DOHH2 (cell line): ENCODE measurements around the gene HLF.

Experiments used
- H3F3A ChIP-seq: fragments of 200-600 bp; sonication (generic), shearing (Covaris generic); 2 replicates; pipeline ENCODE4 v1.6.0; 2016; ENCODE audit warnings: antibody characterized with exemption, mild to moderate bottlenecking; ENCODE audit not compliant: control insufficient read depth, insufficient read depth
- H3K27ac ChIP-seq: fragments of 200-600 bp; sonication (generic); 2 replicates; pipeline ENCODE4 v1.5.1; 2014; ENCODE audit warnings: low read depth, mild to moderate bottlenecking, low read length, moderate library complexity
- H3K27me3 ChIP-seq: fragments of 200-600 bp; sonication (generic); 2 replicates; pipeline ENCODE4 v1.6.1; 2014; ENCODE audit warnings: mild to moderate bottlenecking, low read length, mixed read lengths; ENCODE audit not compliant: control insufficient read depth
- H3K36me3 ChIP-seq: fragments of 200-600 bp; sonication (generic); 2 replicates; pipeline ENCODE4 v1.6.1; 2014; ENCODE audit warnings: mild to moderate bottlenecking, low read length, moderate library complexity, mixed read lengths; ENCODE audit not compliant: control insufficient read depth
- H3K4me1 ChIP-seq: fragments of 200-600 bp; sonication (generic); 2 replicates; pipeline ENCODE4 v1.6.1; 2014; ENCODE audit warnings: mild to moderate bottlenecking, low read length, mixed read lengths; ENCODE audit not compliant: control insufficient read depth
- H3K4me2 ChIP-seq: fragments of 200-600 bp; sonication (generic); 2 replicates; pipeline ENCODE4 v1.6.0; 2014; ENCODE audit warnings: mild to moderate bottlenecking, low read length, moderate library complexity
- H3K4me3 ChIP-seq: fragments of 200-600 bp; sonication (generic); 2 replicates; pipeline ENCODE4 v1.5.1; 2014; ENCODE audit warnings: mild to moderate bottlenecking, low read length, mixed read lengths
- H3K79me2 ChIP-seq: fragments of 200-600 bp; sonication (generic); 2 replicates; pipeline ENCODE4 v1.6.1; 2014; ENCODE audit warnings: mild to moderate bottlenecking, low read length, mixed read lengths; ENCODE audit not compliant: control insufficient read depth
- H3K9me2 ChIP-seq: fragments of 200-600 bp; sonication (generic); replicated peaks from 2 replicates; pipeline ENCODE4 v1.6.1; 2014; ENCODE audit warnings: mild to moderate bottlenecking, low read length, mixed read lengths; ENCODE audit not compliant: control insufficient read depth
- H3K9me3 ChIP-seq: fragments of 200-600 bp; sonication (generic); 2 replicates; pipeline ENCODE4 v1.6.1; 2014; ENCODE audit warnings: antibody characterized with exemption, low read length, mixed read lengths; ENCODE audit not compliant: control insufficient read depth, insufficient read depth
- H4K20me1 ChIP-seq: fragments of 200-600 bp; sonication (generic); 2 replicates; pipeline ENCODE4 v1.6.0; 2014; ENCODE audit warnings: low read depth, mild to moderate bottlenecking, antibody characterized with exemption, low read length, moderate library complexity; ENCODE audit not compliant: control insufficient read depth, insufficient read depth
- EZH2phosphoT487 ChIP-seq: fragments of 200-600 bp; sonication (generic); IDR thresholded peaks from 2 replicates; pipeline ENCODE4 v1.6.1; 2017; ENCODE audit warnings: borderline replicate concordance, mild to moderate bottlenecking, antibody characterized with exemption, low read length, moderate library complexity, mixed read lengths
- TF ChIP-seq, protein P1 (sequence below): fragments of 200-600 bp; sonication (generic); IDR thresholded peaks from one replicate; pipeline ENCODE4 v1.5.1; 2014; ENCODE audit warnings: antibody characterized with exemption, mild to moderate bottlenecking, low read depth, low read length; ENCODE audit not compliant: poor library complexity, severe bottlenecking

Gene HLF

DNA sequence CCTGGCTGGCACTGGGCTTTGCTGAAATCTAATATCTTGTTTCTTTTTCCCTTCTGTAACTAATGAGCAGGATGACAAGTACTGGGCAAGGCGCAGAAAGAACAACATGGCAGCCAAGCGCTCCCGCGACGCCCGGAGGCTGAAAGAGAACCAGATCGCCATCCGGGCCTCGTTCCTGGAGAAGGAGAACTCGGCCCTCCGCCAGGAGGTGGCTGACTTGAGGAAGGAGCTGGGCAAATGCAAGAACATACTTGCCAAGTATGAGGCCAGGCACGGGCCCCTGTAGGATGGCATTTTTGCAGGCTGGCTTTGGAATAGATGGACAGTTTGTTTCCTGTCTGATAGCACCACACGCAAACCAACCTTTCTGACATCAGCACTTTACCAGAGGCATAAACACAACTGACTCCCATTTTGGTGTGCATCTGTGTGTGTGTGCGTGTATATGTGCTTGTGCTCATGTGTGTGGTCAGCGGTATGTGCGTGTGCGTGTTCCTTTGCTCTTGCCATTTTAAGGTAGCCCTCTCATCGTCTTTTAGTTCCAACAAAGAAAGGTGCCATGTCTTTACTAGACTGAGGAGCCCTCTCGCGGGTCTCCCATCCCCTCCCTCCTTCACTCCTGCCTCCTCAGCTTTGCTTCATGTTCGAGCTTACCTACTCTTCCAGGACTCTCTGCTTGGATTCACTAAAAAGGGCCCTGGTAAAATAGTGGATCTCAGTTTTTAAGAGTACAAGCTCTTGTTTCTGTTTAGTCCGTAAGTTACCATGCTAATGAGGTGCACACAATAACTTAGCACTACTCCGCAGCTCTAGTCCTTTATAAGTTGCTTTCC lies 56.0 kb downstream of the HLF start:
- TF ChIP-seq, protein P1, sequence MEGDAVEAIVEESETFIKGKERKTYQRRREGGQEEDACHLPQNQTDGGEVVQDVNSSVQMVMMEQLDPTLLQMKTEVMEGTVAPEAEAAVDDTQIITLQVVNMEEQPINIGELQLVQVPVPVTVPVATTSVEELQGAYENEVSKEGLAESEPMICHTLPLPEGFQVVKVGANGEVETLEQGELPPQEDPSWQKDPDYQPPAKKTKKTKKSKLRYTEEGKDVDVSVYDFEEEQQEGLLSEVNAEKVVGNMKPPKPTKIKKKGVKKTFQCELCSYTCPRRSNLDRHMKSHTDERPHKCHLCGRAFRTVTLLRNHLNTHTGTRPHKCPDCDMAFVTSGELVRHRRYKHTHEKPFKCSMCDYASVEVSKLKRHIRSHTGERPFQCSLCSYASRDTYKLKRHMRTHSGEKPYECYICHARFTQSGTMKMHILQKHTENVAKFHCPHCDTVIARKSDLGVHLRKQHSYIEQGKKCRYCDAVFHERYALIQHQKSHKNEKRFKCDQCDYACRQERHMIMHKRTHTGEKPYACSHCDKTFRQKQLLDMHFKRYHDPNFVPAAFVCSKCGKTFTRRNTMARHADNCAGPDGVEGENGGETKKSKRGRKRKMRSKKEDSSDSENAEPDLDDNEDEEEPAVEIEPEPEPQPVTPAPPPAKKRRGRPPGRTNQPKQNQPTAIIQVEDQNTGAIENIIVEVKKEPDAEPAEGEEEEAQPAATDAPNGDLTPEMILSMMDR: no peak
- TF ChIP-seq EZH2phosphoT487: no peak

DNA sequence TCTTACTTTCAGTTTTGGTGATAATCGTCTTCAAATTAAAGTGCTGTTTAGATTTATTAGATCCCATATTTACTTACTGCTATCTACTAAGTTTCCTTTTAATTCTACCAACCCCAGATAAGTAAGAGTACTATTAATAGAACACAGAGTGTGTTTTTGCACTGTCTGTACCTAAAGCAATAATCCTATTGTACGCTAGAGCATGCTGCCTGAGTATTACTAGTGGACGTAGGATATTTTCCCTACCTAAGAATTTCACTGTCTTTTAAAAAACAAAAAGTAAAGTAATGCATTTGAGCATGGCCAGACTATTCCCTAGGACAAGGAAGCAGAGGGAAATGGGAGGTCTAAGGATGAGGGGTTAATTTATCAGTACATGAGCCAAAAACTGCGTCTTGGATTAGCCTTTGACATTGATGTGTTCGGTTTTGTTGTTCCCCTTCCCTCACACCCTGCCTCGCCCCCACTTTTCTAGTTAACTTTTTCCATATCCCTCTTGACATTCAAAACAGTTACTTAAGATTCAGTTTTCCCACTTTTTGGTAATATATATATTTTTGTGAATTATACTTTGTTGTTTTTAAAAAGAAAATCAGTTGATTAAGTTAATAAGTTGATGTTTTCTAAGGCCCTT lies 56.8 kb downstream of the HLF start:
- no peak overlapping the region for H3K4me3 ChIP-seq
- TF ChIP-seq, protein P1: no peak
- no peak for TF ChIP-seq EZH2phosphoT487
- H3K27me3 ChIP-seq: no peaks in the 10 kb centered on the region
- no peaks in the 10 kb centered on the region for H3K79me2 ChIP-seq
- H4K20me1 ChIP-seq: no peaks in the 10 kb centered on the region
- no peaks in the 10 kb centered on the region for H3F3A ChIP-seq
- no peaks in the 10 kb centered on the region for H3K36me3 ChIP-seq
- no peak overlapping the region for H3K27ac ChIP-seq
- H3K9me2 ChIP-seq: no peaks in the 10 kb centered on the region
- no peak overlapping the region for H3K4me2 ChIP-seq
- H3K9me3 ChIP-seq: no peaks in the 10 kb centered on the region
- no peaks in the 10 kb centered on the region for H3K4me1 ChIP-seq

More for the DNA sequence above, 56.0 kb downstream of the HLF start:
- no peak overlapping the region for H3K4me3 ChIP-seq
- H3K27me3 ChIP-seq: no peaks in the 10 kb centered on the region
- no peak overlapping the region for H3K27ac ChIP-seq
- H3F3A ChIP-seq: no peaks in the 10 kb centered on the region
- H3K9me2 ChIP-seq: no peaks in the 10 kb centered on the region
- no peaks in the 10 kb centered on the region for H3K9me3 ChIP-seq
- no peak overlapping the region for H3K4me2 ChIP-seq
- no peaks in the 10 kb centered on the region for H3K4me1 ChIP-seq
- H4K20me1 ChIP-seq: no peaks in the 10 kb centered on the region
- H3K79me2 ChIP-seq: no peaks in the 10 kb centered on the region
- H3K36me3 ChIP-seq: no peaks in the 10 kb centered on the region

DNA sequence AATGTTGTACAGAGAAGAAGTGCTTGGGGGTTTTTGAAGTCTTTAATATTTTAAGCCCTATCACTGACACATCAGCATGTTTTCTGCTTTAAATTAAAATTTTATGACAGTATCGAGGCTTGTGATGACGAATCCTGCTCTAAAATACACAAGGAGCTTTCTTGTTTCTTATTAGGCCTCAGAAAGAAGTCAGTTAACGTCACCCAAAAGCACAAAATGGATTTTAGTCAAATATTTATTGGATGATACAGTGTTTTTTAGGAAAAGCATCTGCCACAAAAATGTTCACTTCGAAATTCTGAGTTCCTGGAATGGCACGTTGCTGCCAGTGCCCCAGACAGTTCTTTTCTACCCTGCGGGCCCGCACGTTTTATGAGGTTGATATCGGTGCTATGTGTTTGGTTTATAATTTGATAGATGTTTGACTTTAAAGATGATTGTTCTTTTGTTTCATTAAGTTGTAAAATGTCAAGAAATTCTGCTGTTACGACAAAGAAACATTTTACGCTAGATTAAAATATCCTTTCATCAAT lies 57.8 kb downstream of the HLF start:
- Histone ChIP-seq H3K9me2 (no peaks in the 10 kb centered on the region), H3K27ac (no peak overlapping the region), H3K36me3 (no peaks in the 10 kb centered on the region), H3K79me2 (no peaks in the 10 kb centered on the region), H4K20me1 (no peaks in the 10 kb centered on the region), H3K9me3 (no peaks in the 10 kb centered on the region), H3K4me2 (no peak overlapping the region), H3K4me1 (no peaks in the 10 kb centered on the region), H3K27me3 (no peaks in the 10 kb centered on the region), H3F3A (no peaks in the 10 kb centered on the region), H3K4me3 (no peak overlapping the region)
- no peak for TF ChIP-seq EZH2phosphoT487
- TF ChIP-seq, protein P1: no peak
